K562 treated with DMSO at 1 percent for 48 hours (cell line): Measurements from ENCODE around the gene MAPK8IP3. TPM values are rescaled to one million over a fixed set of nuclear protein-coding genes. Genes with fewer than 3 reads are reported as not detected.

ENCODE experiments used
- total RNA-seq: library from RNA; unstranded; fragments of 300-600 nt; gene quantifications from 2 replicates; pipeline ENCODE4 v1.2.3, GENCODE V29; 2022; ENCODE audit warnings: low replicate concordance; ENCODE audit errors: extremely low read depth

MAPK8IP3 gene
- total RNA-seq: not detected in 2 replicates

GRCh38 chr16:1705688-1706385 lies at the start of gene MAPK8IP3:
MAPK8IP3 (plus strand) TSS chr16:1706195; CDS start chr16:1706340, 145 bp downstream.

GRCh38 chr16:1677942-1678499 lies 28.0 kb upstream of the MAPK8IP3 start, which contains the start of gene JPT2:
JPT2 (plus strand) TSS chr16:1678279; CDS start chr16:1678313, 34 bp downstream.

GRCh38 chr16:1771188-1771863 lies 65.3 kb downstream of the MAPK8IP3 start, which contains the start of gene NME3:
NME3 (minus strand) TSS chr16:1771543; CDS start chr16:1771534, 9 bp downstream.

GRCh38 chr16:1772362-1772907 lies 66.4 kb downstream of the MAPK8IP3 start, which contains the start of gene EME2:
EME2 (plus strand) TSS chr16:1772810; CDS start chr16:1773228, 418 bp downstream.

GRCh38 chr16:1772908-1773702 lies 67.1 kb downstream of the MAPK8IP3 start, which contains the start of gene MRPS34:
MRPS34 (minus strand) TSS chr16:1773134; CDS start chr16:1773119, 15 bp downstream.

GRCh38 chr16:1782408-1783264 lies 76.6 kb downstream of the MAPK8IP3 start, which contains the start of the genes NUBP2 and SPSB3:
NUBP2 (plus strand) TSS chr16:1782960; CDS start chr16:1783021, 61 bp downstream.
SPSB3 (minus strand) TSS chr16:1782571; CDS start chr16:1781483, 1,088 bp downstream.

GRCh38 chr16:1793578-1794220 lies 87.7 kb downstream of the MAPK8IP3 start, which contains the start of gene IGFALS:
IGFALS (minus strand) TSS chr16:1793705; CDS start chr16:1793652, 53 bp downstream.

Other genes starting within 250 kb of the MAPK8IP3 start
- not detected in 2 replicates for gene CLCN7, start 231.2 kb upstream of the MAPK8IP3 start, total RNA-seq
- not detected in 2 replicates for gene PTX4, start 217.3 kb upstream of the MAPK8IP3 start, total RNA-seq
- not detected in 2 replicates for gene TELO2, start 212.8 kb upstream of the MAPK8IP3 start, total RNA-seq
- not detected in 2 replicates for gene TMEM204, start 172.5 kb upstream of the MAPK8IP3 start, total RNA-seq
- gene IFT140, start 94.1 kb upstream of the MAPK8IP3 start, total RNA-seq: not detected in 2 replicates
- gene CRAMP1, start 93.8 kb upstream of the MAPK8IP3 start, total RNA-seq: not detected in 2 replicates
- gene JPT2, start 27.9 kb upstream of the MAPK8IP3 start, total RNA-seq: not detected in 2 replicates
- not detected in 2 replicates for gene NME3, start 65.3 kb downstream of the MAPK8IP3 start, total RNA-seq
- not detected in 2 replicates for gene EME2, start 66.6 kb downstream of the MAPK8IP3 start, total RNA-seq
- not detected in 2 replicates for gene MRPS34, start 66.9 kb downstream of the MAPK8IP3 start, total RNA-seq
- not detected in 2 replicates for gene SPSB3, start 76.4 kb downstream of the MAPK8IP3 start, total RNA-seq
- 502 TPM in 1 of 2 replicates, not detected in the other for gene NUBP2, start 76.8 kb downstream of the MAPK8IP3 start, total RNA-seq
- not detected in 2 replicates for gene IGFALS, start 87.5 kb downstream of the MAPK8IP3 start, total RNA-seq
- gene HAGH, start 120.6 kb downstream of the MAPK8IP3 start, total RNA-seq: not detected in 2 replicates
- not detected in 2 replicates for gene FAHD1, start 121.0 kb downstream of the MAPK8IP3 start, total RNA-seq
- not detected in 2 replicates for gene MEIOB, start 166.0 kb downstream of the MAPK8IP3 start, total RNA-seq
- not detected in 2 replicates for gene HS3ST6, start 212.2 kb downstream of the MAPK8IP3 start, total RNA-seq
- not detected in 2 replicates for gene MSRB1, start 237.0 kb downstream of the MAPK8IP3 start, total RNA-seq
- not detected in 2 replicates for gene RPL3L, start 248.5 kb downstream of the MAPK8IP3 start, total RNA-seq